Fibroblast of skin of scalp (primary cell): ENCODE measurements around the gene TRIM41.
"Not testable (repeated sequence)": the region's sequence is repeated elsewhere in the genome, so short reads cannot be mapped to it uniquely, and the experiment has no call there.

Experiments used
- DNase-seq: peaks from one replicate; pipeline ENCODE4 v3.0.0-alpha.2; 2013

TRIM41 gene

GRCh38 chr5:181211208-181211607, 11.9 kb upstream of the TRIM41 start:
- no peak for DNase-seq

GRCh38 chr5:181212080-181212479, 11.0 kb upstream of the TRIM41 start:
- DNase-seq, result no peak

- DNase-seq, result no peak
Observed at GRCh38 chr5:181212934-181213333, 10.1 kb upstream of the TRIM41 start.

GRCh38 chr5:181214249-181214648, 8.8 kb upstream of the TRIM41 start:
- not testable (repeated sequence) for DNase-seq

- peak; percentile 21 for DNase-seq
Observed at GRCh38 chr5:181215997-181216989, 6.8 kb upstream of the TRIM41 start.

- peak; percentile 59 for DNase-seq
Observed at GRCh38 chr5:181217111-181217802, 5.8 kb upstream of the TRIM41 start.

- no peak for DNase-seq
Observed at GRCh38 chr5:181217803-181218062, 5.3 kb upstream of the TRIM41 start.

GRCh38 chr5:181218795-181219124, 4.3 kb upstream of the TRIM41 start:
- no peak for DNase-seq

GRCh38 chr5:181219262-181220177, 3.6 kb upstream of the TRIM41 start:
- no peak for DNase-seq

GRCh38 chr5:181220178-181220515, 2.9 kb upstream of the TRIM41 start:
- DNase-seq, result no peak

- no peak for DNase-seq
Observed at GRCh38 chr5:181221105-181221791, 1.8 kb upstream of the TRIM41 start.

- peak; percentile 99 for DNase-seq
Observed at GRCh38 chr5:181221792-181222629, 1.1 kb upstream of the TRIM41 start.

- DNase-seq, result peak; percentile 82
Observed at GRCh38 chr5:181222630-181223057, 437 bp upstream of the TRIM41 start.

- peak; percentile 40 for DNase-seq
Observed at GRCh38 chr5:181223729-181224389, 778 bp downstream of the TRIM41 start.

GRCh38 chr5:181224390-181225229, 1.5 kb downstream of the TRIM41 start:
- DNase-seq, result no peak

GRCh38 chr5:181229996-181230395, 6.9 kb downstream of the TRIM41 start:
- no peak for DNase-seq

GRCh38 chr5:181230551-181230950, 7.5 kb downstream of the TRIM41 start:
- DNase-seq, result no peak

- no peak for DNase-seq
Observed at GRCh38 chr5:181231432-181231831, 8.4 kb downstream of the TRIM41 start.

GRCh38 chr5:181232593-181232992, 9.5 kb downstream of the TRIM41 start:
- DNase-seq, result no peak
